Activated CD8-positive, alpha-beta memory T cell treated with anti-CD3 and anti-CD28 coated beads for 1 hour (primary cell): ENCODE data around the gene DNAI1.

Source experiments
- DNase-seq, 2 donors: peaks; one replicate each; pipeline ENCODE4 v3.0.0-alpha.2; 2020; ENCODE audit warnings: low read depth in 1 of 2; ENCODE audit errors: extremely low read depth in 1 of 2

The DNAI1 gene

GRCh38 chr9:34555936-34556525 is 97.4 kb downstream of the DNAI1 start:
- DNase-seq = no peak

DNA sequence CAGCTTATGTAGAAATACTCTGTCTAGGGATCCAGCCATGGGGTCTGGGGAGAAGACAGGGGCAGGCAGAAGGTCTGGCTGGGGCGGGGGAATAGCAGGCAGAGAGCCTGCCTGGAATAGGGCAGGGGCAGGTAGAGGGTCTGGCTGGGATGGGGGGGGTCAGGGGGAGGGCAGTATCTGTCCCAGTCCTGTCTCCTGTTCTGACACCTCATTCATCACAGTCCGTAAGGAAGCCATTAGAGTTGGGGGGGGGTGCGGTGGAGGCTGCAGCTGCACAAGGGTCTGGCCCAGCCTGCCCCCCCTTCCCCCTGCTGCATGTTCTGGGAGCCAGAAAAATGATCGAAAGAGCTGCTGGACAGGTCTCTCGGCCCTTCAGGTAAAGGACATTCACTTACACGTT is 98.3 kb downstream of the DNAI1 start:
- DNase-seq = no peak

DNA sequence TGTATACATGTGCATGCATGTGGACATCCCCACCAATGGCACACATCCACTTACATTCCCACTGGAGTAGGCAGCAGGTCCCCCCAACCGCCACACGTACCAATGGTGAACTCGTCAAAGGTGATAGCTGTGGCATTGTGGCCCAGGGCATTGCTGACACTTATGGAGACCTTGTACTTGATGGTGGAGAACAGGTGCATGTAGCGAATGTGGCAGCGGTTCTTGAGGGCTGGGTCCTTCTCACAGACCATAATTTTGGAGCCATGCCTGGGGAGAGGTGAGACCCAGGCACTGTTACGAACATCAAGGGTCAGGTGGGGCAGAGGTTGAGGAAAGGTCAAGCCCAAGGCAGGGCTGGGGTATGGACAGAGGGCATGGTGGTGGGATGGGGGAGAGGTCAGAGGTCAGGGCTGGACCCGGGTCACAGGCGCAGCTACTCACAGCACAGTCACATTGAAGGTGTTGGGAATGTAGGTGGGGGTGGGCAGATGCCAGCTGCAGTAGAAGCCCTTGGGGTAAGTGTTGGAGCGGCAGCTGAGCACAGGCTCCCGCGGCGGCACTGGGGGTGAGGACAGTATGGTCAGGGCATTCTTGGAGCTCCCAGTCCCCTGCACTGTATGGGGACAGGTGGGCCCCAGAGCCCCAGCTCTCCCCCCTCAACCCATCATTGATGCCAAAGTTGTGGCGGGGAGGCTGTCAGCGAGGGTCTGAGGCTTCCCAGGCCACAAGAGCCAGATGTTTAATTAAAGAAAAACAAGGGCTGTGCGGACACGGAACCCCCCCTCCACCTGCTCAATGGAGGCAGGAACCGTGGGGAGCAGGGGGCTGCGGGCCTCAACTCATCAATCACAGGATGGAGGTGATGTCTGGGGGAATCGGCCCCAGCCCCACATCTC is 99.1 kb downstream of the DNAI1 start:
- DNase-seq = no peak

DNA sequence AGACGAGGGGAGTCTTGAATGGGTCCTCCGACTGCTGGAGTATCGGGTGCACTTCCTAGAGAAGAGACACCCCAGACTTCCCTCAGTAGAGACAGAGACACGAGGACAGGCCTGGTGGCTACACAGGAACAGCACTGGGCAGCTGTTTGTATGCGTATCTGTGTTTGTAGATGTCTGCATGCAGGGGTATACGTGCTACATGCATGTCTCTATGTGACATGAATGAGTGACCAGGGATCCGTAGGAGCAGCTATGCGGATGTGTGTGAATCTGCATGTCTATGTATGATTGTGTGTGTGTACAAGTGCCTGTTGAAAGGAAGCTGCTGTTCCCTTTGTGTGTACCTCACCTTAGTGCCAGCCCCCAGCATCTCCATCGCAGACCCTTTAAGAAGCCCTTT is 99.8 kb downstream of the DNAI1 start:
- no peak for DNase-seq

GRCh38 chr9:34558919-34559623 is 100.5 kb downstream of the DNAI1 start:
- DNase-seq = no peak

- DNase-seq = no peak
These were observed 101.2 kb downstream of the DNAI1 start for GRCh38 chr9:34559624-34560455.

DNA sequence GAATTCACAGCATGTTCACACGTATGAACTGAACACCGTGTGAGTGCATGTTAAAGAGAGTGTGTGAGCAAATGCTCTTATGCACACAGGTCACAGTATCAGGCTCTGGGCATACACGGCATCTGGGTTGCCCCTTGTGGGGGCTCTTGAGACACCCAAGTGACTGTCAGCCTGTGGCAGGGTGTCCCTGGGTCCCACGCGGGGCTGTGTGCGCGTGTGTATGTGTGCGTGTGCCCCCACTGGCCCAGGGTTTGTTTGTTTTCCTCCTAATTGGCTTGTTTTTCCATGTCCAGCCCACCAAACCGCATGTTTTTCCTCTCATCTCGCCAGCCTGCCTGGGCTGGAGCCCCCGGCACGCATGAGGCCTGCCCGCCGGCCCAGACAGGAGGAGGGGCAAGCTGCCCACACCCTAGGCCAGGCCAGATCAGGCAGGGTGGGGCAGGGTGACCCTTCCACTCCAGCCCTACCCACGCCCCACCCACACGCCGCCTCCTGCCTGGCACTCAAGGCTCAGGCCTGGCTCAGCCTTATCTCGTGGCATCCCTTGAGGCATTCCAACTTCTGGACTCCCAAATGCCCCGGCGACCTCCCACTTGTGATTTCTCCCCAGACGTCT is 102.1 kb downstream of the DNAI1 start:
- DNase-seq = no peak

GRCh38 chr9:34562135-34562745 is 103.6 kb downstream of the DNAI1 start:
- DNase-seq = no peak

DNA sequence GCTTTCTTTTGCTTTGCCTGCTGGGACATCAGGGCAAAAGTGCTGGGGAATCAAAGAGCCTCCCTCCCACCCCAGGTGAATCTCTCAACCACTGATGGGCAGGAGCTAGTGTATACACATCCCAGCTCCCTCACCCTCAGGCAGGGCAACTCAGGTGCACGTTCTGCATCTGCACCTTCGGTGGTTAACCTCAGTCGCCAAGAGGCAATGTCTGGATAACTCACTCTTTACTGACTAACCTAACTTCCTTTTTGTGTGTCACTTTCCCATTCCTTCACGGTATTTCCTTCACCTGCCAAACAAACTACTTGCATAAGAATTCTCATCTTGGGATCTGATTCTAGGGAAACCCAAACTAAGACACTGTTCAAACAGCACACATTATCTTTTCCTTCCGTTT is 104.7 kb downstream of the DNAI1 start:
- no peak for DNase-seq

GRCh38 chr9:34564617-34565016 is 106.0 kb downstream of the DNAI1 start:
- DNase-seq = no peak

GRCh38 chr9:34565856-34566255 is 107.3 kb downstream of the DNAI1 start:
- DNase-seq = no peak

DNA sequence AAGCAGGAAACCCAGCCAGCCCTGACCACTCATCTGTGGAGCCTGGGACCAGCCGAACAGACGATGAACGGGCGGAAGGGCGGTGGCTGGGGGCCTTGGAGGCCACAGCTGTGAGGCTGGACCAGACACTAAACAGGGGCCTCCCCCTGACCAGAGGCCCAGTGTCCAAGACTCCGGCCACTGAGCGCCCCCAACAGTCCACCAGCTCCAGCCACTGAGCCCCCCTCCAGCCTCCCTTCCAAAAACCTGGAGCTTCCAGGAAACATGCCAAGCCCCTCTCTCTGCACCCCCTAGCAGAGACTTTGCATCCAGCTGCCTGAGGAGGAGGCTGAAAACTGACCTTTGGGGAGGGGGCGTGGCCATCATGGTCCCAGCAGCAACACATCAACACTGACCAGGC is 107.7 kb downstream of the DNAI1 start:
- DNase-seq = no peak

- DNase-seq = no peak
These were observed 108.4 kb downstream of the DNAI1 start for GRCh38 chr9:34566972-34567371.

DNA sequence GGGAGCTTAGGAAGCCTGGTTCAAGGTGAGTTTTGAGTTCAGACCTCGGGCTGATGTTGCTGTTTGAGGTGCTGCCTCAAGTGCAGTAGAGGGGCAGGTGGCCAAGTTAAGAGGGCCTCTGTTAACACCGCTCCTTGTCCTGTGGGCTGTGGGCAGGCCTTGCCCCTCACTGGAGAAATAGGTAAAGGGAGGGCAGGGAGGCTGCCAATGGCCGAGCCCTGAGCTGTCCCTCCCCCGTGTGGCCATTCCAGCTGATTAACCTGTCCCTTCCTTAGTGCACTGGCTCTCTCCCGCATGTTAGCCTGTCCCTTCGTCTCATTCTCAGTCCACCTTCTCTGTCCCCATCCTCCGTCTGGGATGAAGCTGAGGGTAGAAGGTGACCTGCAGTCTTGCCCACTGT is 109.5 kb downstream of the DNAI1 start:
- DNase-seq = no peak

- no peak for DNase-seq
These were observed 110.2 kb downstream of the DNAI1 start for GRCh38 chr9:34568774-34569173.

DNA sequence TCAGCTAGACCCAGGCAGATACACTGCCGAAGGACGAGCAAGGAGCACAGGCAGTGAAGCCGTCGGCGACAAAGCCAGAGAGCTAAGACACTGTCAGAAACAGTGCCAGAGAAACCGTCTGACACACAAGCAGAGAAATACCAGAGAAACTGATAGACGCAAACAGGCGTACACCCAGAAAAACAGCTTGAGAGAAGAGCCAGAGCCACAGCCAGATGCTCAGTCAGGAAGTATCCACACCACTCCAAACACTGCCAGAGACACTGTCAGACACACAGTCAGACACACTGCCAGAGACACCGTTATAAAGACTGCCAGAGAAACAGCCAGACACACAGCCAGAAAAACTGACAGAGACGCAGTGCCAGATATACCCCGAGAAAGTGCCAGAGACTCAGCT is 111.8 kb downstream of the DNAI1 start:
- no peak for DNase-seq
